Measurements from ENCODE around the gene KCTD2.

Gene KCTD2

GRCh38 chr17:75090871-75091854 lies 44.1 kb downstream of the KCTD2 start:
- TF ChIP-seq GATA2 (IDR thresholded peaks at IDR 0.05; ENCODE audit: low read depth, low read length) (no peak), GATA3 (IDR thresholded peaks at IDR 0.05; ENCODE audit: low read depth, low read length) (no peak)

- no peak for TF ChIP-seq GATA2 (IDR thresholded peaks at IDR 0.05; ENCODE audit: low read depth, low read length)
- no peak for TF ChIP-seq GATA3 (IDR thresholded peaks at IDR 0.05; ENCODE audit: low read depth, low read length)
These were observed 44.9 kb downstream of the KCTD2 start for GRCh38 chr17:75091855-75092327.

DNA sequence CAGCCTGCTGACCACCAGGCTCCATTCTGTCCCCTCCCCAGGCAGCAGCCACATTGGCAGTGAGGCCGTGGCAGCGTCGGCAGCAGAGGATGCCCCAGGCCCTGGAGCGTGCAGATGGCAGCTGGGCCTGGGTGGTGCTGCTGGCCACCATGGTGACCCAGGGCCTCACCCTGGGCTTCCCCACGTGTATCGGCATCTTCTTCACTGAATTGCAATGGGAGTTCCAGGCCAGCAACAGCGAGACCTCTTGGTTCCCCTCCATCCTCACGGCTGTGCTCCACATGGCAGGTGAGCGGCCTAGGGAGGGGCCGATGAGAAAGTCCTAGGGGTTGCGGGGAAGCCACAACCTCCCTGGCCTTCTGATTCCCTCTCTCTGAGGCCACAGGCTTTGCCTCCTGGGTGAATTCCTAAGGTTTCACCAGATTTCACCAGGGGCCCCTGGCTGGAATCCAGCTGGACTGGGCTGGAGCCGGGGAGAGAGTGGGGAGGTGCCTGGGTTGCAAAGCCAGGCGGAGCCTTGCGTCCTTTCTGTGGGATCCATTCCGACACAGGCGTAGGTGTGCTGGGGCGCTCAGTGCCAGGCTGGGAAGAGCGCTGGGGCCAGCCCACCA lies 46.6 kb downstream of the KCTD2 start:
- no peak for TF ChIP-seq GATA2 (IDR thresholded peaks at IDR 0.05; ENCODE audit: low read depth, low read length)
- no peak for TF ChIP-seq GATA3 (IDR thresholded peaks at IDR 0.05; ENCODE audit: low read depth, low read length)

DNA sequence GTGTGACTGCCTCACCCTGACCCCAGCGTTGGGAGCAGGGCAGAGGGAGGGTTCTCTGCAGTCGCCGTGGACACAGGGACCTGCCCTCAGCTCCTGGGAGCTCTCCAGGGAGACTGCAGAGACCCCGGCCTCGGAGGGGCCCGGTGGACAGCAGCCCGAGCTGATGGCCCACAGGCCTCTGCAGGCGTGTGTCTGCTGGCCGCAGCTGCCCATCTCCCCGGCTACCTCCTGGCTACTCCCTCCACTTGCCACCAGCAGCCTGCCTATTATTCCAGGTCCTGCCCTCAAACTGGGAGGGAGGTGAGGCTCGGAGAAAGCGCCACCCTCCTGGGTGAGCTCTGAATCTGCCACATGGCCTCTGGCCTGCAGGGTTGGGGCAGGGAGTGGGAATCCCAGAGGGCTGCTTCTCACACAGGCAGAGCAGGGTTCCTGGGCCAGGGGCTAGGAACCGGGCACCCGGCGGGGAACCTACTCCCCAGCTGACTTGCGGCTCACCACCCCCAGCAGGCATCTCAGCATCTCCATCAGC lies 47.9 kb downstream of the KCTD2 start:
- no peak for TF ChIP-seq GATA2 (IDR thresholded peaks at IDR 0.05; ENCODE audit: low read depth, low read length)
- TF ChIP-seq GATA3 (IDR thresholded peaks at IDR 0.05; ENCODE audit: low read depth, low read length): no peak

- TF ChIP-seq GATA2 (IDR thresholded peaks at IDR 0.05; ENCODE audit: low read depth, low read length) (no peak), GATA3 (IDR thresholded peaks at IDR 0.05; ENCODE audit: low read depth, low read length) (no peak)
These were observed 49.1 kb downstream of the KCTD2 start for GRCh38 chr17:75096082-75096625.

DNA sequence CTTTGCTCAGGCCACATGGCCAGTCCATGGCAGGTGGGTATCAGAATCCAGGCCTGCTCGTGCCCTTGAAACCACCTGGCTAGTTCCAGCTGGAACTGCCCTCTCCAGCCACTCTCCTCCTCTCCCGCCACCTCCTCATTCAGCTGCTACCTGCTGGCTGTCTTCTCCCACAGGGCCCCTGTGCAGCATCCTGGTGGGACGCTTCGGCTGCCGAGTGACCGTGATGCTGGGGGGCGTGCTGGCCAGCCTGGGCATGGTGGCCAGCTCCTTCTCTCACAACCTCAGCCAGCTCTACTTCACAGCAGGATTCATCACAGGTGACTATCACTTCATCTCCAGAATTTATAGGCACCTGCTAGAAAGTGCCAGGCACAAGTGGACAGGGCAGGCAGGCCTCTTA lies 50.8 kb downstream of the KCTD2 start:
- TF ChIP-seq GATA3 (IDR thresholded peaks at IDR 0.05; ENCODE audit: low read depth, low read length): no peak
- TF ChIP-seq GATA2 (IDR thresholded peaks at IDR 0.05; ENCODE audit: low read depth, low read length): no peak

DNA sequence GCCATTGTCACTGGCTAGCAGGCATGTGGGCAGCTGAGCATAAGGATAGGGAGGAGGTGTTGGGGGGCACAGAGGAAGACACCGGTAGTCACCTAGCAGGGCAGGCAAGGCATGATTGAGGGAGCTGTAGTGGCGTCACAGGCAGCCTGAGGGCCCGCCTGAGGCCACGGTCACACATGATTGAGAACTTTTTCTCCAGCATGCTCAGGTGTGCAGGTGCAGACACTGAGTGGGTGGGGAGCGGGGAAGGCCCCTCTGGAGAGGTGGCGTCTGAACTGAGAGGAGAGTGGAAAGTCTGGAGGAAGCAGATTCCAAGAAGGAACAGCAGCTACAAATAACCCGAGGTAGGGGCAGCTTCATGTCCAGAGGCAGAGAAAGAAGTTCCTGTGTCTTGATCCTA lies 51.8 kb downstream of the KCTD2 start:
- TF ChIP-seq GATA2 (IDR thresholded peaks at IDR 0.05; ENCODE audit: low read depth, low read length) (no peak), GATA3 (IDR thresholded peaks at IDR 0.05; ENCODE audit: low read depth, low read length) (no peak)

GRCh38 chr17:75099881-75100595 lies 53.0 kb downstream of the KCTD2 start:
- TF ChIP-seq GATA3 (IDR thresholded peaks at IDR 0.05; ENCODE audit: low read depth, low read length): no peak
- no peak for TF ChIP-seq GATA2 (IDR thresholded peaks at IDR 0.05; ENCODE audit: low read depth, low read length)

DNA sequence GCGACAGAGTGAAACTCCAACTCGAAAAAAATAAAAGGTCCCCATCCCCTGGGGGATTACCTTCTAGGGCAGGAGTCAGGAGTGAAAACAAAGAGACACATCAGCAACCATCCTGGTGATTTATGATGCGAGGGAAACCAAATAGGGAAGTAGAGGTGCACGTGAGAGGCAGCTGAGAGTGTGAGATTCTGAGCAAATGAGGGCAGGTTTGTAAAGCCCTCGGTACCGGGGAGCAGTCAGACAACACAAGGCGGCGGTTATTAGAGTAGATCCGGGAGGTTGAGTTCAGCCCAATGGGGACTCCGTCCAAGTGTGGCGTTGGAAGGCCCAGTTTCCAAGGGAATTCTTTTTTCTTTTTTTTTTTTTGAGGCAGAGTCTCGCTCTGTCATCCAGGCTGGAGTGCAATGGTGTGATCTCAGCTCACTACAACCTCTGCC lies 55.4 kb downstream of the KCTD2 start:
- no peak for TF ChIP-seq GATA3 (IDR thresholded peaks at IDR 0.05; ENCODE audit: low read depth, low read length)

GRCh38 chr17:75103601-75104554 lies 56.9 kb downstream of the KCTD2 start:
- TF ChIP-seq GATA3 (IDR thresholded peaks at IDR 0.05; ENCODE audit: low read depth, low read length) (no peak), GATA2 (IDR thresholded peaks at IDR 0.05; ENCODE audit: low read depth, low read length) (no peak)

GRCh38 chr17:75105126-75106080 lies 58.4 kb downstream of the KCTD2 start:
- no peak for TF ChIP-seq GATA3 (IDR thresholded peaks at IDR 0.05; ENCODE audit: low read depth, low read length)
- no peak; the same call in 1 of the 2 replicates for TF ChIP-seq GATA2 (IDR thresholded peaks at IDR 0.05; ENCODE audit: low read depth, low read length)

DNA sequence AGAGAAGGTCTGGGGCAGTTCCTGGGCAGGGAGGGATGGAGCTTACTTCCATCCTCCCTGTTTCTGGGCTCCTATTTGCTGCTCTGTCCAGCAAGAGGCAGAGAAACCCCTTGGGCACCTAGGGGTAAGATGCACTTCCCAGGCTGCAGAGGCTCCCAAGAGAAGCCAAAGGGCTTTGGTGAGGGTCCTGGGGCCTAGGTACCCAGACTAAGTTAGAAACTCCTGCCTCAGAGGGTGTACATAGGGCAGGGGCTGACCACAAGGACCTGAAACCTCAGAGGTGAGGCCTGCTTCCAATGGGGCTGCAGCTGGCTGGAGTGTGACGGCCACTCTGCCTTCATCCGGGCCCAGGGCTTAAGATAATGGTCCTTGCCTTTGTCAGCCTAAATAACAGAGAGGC lies 61.2 kb downstream of the KCTD2 start:
- no peak for TF ChIP-seq GATA3 (IDR thresholded peaks at IDR 0.05; ENCODE audit: low read depth, low read length)
- no peak for TF ChIP-seq GATA2 (IDR thresholded peaks at IDR 0.05; ENCODE audit: low read depth, low read length)

All from SH-SY5Y (cell line).